Right ventricle myocardium superior (tissue), 1 donor: ENCODE measurements around the gene SLC25A48. TPM values are rescaled to one million over a fixed set of nuclear protein-coding genes. Genes with fewer than 3 reads are reported as not detected.
A peak's percentile ranks its signal among the peaks of the same experiment; 100 is the strongest.

ENCODE experiments used
- ATAC-seq: fragments of 200-7000 bp; cut with Tn5 transposase; one replicate; pipeline ENCODE4 v1.9.1; 2020; ENCODE audit warnings: mild to moderate bottlenecking; ENCODE audit not compliant: poor library complexity
- DNase-seq: peaks from one replicate; pipeline ENCODE4 v3.0.0-alpha.2; 2020
- intact Hi-C: fragments of 100-400 bp; cut with DNase I; formaldehyde crosslinking; loops from one replicate; pipeline ENCODE4 v1.11.2; 2022
- long read RNA-seq: library from polyadenylated mRNA; unstranded; transcript quantifications from one replicate; pipeline ENCODE4 v2.0.0, GENCODE V29; 2021
- total RNA-seq: library from RNA; stranded (reverse); fragmentation: NEBNext Ultra II Directional; extraction: Animal tissue kit (Norgen Biotek cat#: 25700); gene quantifications from one replicate; pipeline ENCODE4 v1.2.1, GENCODE V29; 2021
- donor health status: DM: no; HTN: yes; CAD: no; lungs with severe emphysema.

SLC25A48 gene
- not detected for total RNA-seq
- long read RNA-seq: 0 reads

DNA sequence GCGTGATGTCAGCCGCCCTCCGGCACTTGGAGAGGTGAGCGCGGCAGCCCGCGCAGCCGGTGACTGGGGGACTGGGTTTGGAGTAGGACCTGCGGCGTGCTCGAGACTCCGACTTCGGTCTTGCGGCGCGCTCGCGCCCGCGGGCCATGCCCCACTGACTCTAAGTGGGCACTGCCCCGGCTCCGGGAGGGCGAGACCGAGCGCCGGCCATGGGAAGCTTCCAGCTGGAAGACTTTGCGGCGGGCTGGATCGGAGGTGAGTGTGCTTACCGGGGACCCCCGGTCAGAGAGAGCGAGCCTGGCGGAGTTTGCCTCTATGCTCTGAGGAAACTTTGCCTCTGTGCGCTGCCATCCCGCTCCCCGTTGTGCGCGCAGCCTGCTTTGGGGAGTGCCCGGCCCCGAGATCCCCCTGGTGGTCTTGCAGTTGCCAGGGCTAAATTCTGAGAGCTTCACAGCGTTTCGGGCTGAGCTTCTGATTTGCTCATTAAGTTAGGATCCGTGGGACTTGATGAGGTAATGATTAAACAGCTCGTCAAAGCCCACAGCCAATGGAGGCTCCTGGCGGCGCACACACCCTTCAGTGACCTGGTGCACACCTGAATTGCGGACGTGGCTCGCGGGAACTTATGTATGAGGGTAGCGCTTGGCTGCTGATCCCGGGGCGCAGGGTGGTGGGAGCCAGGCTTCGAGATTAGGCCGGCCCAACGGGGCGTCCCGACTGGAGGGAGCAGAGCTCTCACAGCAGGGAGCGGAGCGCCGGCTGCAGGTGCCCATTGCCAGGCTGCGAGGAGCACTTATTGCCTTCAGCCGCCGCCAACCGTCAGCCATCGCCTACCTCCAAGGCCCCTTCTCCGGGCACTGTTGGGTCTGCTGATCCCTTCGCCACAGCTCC, at the start of gene SLC25A48:
Gene SLC25A48, plus strand, starts transcription at position 25 of the 891 bp plus-strand sequence. Its CDS starts 185 bp downstream, at position 210.
- DNase-seq: peak; percentile 64
- ATAC-seq: peak; percentile 90
- intact Hi-C loops: loop anchor here (5.0 to 10.0 kb wide), 2 partner anchors 268 to 370 kb away; no protein-coding TSS in a partner anchor

DNA sequence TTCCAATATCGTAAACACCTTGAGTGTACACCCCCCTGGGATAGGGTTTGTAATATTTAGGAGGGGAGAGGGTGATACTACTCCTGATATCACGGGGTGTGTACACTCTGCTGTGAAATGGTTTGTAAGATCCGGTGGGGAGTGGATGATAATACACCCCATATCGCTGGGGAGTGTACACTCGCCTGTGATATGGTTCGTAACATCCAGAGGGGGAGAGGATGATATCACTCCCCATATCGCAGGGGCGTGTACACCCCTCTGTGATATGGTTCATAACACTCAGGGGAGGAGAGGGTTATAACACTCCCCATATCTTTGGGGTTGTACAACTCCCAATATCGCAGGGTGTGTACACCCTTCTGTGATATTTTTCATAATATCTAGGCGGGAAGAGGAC, 33.8 kb upstream of the SLC25A48 start:
- no peak for ATAC-seq
- DNase-seq: no peak
- intact Hi-C loops: no loop called here

GRCh38 chr5:135810188-135810943, 24.1 kb upstream of the SLC25A48 start:
- intact Hi-C loops: no loop called here
- no peak for DNase-seq
- peak; percentile 81 for ATAC-seq

DNA sequence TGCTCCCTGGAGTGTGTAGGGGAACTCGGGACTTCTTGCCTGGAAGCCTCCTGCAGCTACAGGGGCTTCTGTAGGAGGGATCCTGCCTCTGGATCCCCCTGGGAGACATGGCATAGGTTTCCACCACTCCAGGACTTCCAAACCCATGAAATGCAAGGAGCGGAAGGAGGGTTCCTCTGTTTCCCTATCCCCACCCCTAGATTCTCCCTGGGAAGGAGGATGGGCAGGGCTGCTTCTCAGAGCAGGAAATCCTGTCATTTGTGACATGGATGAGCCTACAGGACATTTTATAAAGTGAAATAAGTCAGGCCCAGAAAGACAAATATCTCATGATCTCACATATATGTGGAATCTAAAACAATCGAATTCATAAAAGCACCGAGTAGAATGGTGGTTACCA, 23.5 kb upstream of the SLC25A48 start:
- intact Hi-C loops: no loop called here
- ATAC-seq (no peak), DNase-seq (no peak)

- ATAC-seq: peak; percentile 71
- intact Hi-C loops: no loop called here
- DNase-seq: peak; percentile 50
Observed at GRCh38 chr5:135813758-135814157, 20.7 kb upstream of the SLC25A48 start.

- intact Hi-C loops: no loop called here
- ATAC-seq (no peak), DNase-seq (no peak)
Observed at GRCh38 chr5:135814316-135814715, 20.1 kb upstream of the SLC25A48 start.

- DNase-seq: peak; percentile 13
- intact Hi-C loops: no loop called here
- no peak for ATAC-seq
Observed at GRCh38 chr5:135814812-135815211, 19.7 kb upstream of the SLC25A48 start.

- intact Hi-C loops: no loop called here
- DNase-seq (peak; percentile 12), ATAC-seq (no peak)
Observed at GRCh38 chr5:135821061-135821801, 13.2 kb upstream of the SLC25A48 start.

- no peak for ATAC-seq
- intact Hi-C loops: no loop called here
- peak; percentile 25 for DNase-seq
Observed at GRCh38 chr5:135821802-135822201, 12.7 kb upstream of the SLC25A48 start.

DNA sequence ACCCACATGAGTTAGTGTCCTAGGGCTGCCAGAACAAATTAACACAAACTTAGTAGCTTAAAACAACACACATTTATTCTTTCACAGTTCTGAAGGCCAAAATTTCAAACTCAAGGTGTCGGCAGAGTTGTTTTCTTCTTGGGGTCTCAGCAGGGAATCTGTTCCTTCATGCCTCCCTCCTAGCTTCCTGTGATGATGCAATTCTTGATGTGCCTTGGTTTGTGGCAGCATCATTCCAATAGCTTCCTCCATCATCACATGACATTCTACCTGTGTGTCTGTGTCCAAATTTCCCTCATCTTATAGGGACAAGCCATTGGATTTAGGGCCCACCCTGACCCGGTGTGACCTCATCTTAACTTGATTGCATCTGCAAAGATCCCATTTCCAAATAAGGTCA, 12.2 kb upstream of the SLC25A48 start:
- ATAC-seq: no peak
- intact Hi-C loops: no loop called here
- no peak for DNase-seq

DNA sequence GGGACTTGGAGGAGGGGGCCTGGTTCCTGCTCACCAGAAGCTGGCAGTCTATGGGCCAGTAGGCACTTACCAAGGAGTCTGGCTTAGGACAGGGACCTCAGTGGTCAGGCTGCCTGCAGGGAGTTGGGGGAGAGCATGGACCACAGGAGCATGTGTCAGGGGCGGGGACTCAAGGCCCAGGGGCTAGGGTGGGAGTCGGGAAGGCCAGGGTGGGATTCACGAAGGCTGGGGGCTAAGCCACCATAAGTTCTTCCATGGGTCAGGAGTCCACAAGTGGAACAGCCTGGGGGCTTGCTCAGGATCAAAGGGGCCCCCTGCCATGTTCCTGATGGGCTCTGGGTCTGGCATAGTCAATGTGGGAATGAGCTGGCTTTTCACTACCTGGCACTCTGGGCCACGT, 11.5 kb upstream of the SLC25A48 start:
- ATAC-seq (no peak), DNase-seq (no peak)
- intact Hi-C loops: no loop called here

- intact Hi-C loops: no loop called here
- peak; percentile 56 for ATAC-seq
Observed at GRCh38 chr5:135823881-135824280, 10.6 kb upstream of the SLC25A48 start.

DNA sequence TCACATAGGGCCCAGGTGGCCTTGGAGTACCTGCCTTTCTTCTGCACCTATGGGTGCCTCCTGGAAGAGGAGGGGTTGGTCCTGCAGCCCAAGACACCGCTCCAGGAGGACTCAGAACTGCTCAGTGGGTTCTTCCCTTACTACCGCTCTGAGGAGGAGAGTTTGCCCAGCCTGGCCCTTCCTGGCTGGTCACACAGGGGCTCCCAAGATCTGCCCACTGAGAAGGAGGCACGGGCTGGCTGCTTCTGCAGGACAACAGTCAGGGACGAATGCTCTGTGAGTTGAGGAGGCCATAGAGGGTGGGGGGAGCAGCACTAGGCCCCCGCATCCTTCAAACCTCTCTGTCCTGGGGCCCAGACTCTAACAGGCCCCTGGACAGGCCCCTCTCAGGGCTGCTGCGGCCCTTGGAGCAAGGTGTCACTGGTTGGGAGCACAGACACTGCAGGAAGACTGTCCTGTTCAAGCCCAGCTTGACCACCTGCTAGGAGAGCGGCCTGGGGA, 9.9 kb upstream of the SLC25A48 start:
- ATAC-seq: no peak
- intact Hi-C loops: no loop called here
- no peak for DNase-seq

More at GRCh38 chr5:135823881-135824280, 10.6 kb upstream of the SLC25A48 start:
- no peak for DNase-seq

GRCh38 chr5:135825373-135826220, 8.9 kb upstream of the SLC25A48 start:
- ATAC-seq (no peak), DNase-seq (peak; percentile 13)
- intact Hi-C loops: no loop called here

DNA sequence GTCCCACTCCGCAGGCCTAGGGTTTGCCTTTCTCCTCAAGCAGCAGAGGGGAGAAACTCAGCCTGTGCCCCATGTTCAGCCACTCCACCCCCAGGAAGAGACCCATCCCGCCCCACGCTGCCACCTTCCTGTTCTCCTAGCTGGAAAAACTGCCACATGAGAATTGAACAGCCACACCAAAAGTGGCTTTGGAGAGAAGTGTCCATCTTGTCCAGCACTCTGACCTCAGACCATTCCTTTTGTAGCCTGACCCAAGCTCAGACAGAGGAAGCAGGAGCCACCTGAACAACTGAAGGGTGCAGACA, 8.3 kb upstream of the SLC25A48 start:
- no peak for ATAC-seq
- intact Hi-C loops: no loop called here
- DNase-seq: no peak

- intact Hi-C loops: no loop called here
- ATAC-seq (no peak), DNase-seq (peak; percentile 30)
Observed at GRCh38 chr5:135826994-135827671, 7.3 kb upstream of the SLC25A48 start.

- peak; percentile 32 for DNase-seq
- intact Hi-C loops: no loop called here
- ATAC-seq: no peak
Observed at GRCh38 chr5:135827965-135828781, 6.3 kb upstream of the SLC25A48 start.
